ENCODE results near the gene ACKR2. TPM values are rescaled to one million over a fixed set of nuclear protein-coding genes. Genes with fewer than 3 reads are reported as not detected.
"Not testable (repeated sequence)": the region's sequence is repeated elsewhere in the genome, so short reads cannot be mapped to it uniquely, and the experiment has no call there.

Gene ACKR2
- total RNA-seq, 1 donor from 2014 or later, result 3.5 TPM

DNA sequence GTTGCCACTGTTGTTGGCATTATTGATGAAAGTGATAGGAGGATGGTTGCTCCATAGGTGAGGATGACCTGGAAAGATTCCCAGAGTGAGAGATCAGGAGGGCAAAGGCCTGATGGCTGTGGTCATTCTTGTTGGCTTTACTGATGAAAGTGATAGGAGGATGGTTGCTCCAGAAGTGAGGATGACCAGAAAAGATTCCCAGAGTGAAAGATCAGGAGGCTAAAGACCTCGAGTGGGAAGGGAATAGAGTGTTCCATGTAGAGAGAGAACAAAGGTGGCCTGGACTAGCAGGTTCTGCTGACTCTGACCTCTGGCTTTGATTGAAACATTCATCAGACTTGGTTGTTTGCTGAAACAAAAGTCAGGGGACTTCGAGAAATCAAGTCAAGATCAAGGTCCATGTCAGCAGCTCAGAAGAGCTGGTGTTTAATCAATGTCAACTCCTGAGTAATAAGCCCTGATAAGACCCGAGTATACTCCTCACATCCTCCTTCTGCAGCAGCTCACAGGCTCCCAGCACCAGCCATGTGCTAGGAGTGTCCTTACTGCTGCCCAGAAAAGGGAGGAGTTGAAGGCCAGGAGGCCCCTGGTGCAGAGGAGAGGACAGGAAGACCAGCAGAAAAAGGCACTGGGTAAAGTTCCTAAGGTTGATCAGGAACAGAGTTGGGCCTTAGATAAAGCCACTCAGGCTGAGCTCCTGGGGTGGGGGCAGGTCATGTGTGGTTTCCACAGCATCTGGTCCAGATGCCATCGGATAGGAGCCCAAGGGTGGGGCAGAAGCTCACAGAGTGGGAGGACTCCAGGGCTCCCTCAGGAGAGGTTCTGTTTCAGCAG is 46.5 kb downstream of the ACKR2 start:
- DNase-seq (ENCODE audit: low read depth in 2 of 2), result no peak

DNA sequence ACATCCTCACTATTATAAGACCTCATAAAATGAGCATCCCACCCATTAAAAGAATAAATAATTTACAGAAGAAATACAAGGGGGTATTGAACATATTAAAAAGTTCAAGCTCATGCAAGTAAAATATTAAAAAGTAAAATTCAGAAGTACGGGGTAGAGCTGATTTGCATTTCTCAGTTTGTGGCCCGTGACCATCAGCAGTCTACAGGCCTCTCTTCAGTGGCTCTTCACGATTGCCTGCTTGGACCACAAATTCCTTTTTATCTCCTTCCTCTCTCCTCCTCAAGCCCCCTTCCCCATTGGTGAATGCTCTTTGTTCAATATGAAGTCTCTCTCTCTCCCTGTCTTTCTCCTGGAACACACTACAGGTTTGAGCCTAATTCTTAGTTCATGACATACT is 47.3 kb downstream of the ACKR2 start:
- DNase-seq (ENCODE audit: low read depth in 2 of 2), result no peak

GRCh38 chr3:42864321-42864950 is 55.2 kb downstream of the ACKR2 start:
- no peak for DNase-seq (ENCODE audit: low read depth in 2 of 2)

DNA sequence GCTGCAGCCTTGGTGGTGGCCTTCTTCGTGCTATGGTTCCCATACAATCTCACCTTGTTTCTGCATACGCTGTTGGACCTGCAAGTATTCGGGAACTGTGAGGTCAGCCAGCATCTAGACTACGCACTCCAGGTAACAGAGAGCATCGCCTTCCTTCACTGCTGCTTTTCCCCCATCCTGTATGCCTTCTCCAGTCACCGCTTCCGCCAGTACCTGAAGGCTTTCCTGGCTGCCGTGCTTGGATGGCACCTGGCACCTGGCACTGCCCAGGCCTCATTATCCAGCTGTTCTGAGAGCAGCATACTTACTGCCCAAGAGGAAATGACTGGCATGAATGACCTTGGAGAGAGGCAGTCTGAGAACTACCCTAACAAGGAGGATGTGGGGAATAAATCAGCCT is 56.0 kb downstream of the ACKR2 start:
- no peak for DNase-seq (ENCODE audit: low read depth in 2 of 2)

DNA sequence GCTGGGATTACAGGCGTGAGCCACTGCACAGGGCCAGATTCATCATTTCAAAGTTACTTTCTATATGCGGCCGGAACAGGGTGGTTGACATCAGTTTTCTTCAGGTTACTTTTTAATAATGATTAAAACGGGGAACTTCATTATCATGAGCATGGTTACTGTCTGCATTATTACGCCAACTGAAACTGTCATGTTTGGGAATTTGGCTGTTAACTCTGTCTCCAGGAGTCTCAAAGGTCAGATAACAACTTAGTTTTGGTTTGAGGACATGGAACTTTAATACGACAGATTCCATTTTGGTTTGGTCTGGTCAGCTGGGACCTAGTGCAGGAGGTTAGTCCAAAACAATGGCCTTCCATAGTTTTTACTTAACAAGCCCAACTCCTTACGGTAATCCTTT is 57.9 kb downstream of the ACKR2 start:
- no peak for DNase-seq (ENCODE audit: low read depth in 2 of 2)

DNA sequence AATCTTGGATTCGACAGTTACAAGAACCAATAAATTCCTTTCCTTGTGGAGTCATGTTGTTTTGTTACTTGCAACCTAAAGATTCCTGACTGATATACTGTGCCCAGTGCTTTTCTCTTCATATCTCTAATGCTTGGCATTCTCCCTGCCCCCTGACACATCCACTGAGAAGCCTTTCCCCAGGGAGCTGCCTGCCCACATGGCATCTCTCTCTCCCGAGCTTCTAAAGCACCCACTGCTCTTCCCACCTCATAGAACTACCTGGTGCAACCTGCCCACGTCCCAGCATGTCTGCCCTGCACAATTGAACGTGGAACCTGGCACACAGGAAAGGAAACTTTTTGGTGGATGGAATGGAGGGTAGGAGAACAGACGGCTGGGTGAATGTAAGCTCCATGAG is 59.6 kb downstream of the ACKR2 start:
- DNase-seq (ENCODE audit: low read depth in 2 of 2), result no peak

GRCh38 chr3:42871592-42872196 is 62.4 kb downstream of the ACKR2 start:
- DNase-seq (ENCODE audit: low read depth in 2 of 2), result no peak

GRCh38 chr3:42872718-42873117 is 63.5 kb downstream of the ACKR2 start:
- DNase-seq (ENCODE audit: low read depth in 2 of 2), result no peak

DNA sequence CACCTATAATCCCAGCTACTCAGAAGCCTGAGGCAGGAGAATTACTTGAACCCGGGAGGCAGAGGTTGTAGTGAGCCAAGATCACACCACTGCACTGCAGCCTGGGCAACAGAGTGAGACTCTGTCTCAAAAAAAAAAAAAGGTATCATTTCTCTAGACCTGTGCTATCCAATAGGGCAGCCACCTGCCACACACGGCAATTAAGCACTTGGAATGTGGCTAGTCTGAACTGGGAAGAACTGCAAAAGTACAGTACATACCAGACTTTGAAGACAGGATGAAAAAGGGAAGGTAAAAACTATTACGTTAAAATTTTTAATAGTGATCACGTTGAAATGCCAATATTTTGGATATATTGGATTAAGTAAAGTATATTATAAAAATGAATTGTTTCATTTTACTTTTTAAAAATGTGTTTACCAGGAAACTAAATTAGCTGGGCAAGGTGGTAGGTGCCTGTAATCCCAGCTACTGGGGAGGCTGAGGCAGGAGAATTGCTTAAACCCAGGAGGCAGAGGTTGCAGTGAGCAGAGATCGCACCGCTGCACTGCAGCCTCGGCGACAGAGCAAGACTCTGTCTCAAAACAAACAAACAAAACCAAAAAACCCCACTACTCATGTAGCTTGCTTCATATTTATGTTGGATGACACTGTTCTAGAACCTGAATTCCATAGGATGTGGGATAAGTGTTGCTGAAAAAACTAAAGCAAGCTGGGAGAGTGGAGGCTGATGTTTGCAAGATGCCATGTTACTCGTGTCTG is 64.2 kb downstream of the ACKR2 start:
- no peak for DNase-seq (ENCODE audit: low read depth in 2 of 2)

GRCh38 chr3:42874749-42875148 is 65.5 kb downstream of the ACKR2 start:
- DNase-seq (ENCODE audit: low read depth in 2 of 2), result no peak

- DNase-seq (ENCODE audit: low read depth in 2 of 2), result no peak
Measured at GRCh38 chr3:42875325-42876151, 66.3 kb downstream of the ACKR2 start, which contains the start of gene CYP8B1. Gene CYP8B1, minus strand, starts transcription at chr3:42875879. Its CDS starts 63 bp downstream, at chr3:42875816.

GRCh38 chr3:42876401-42876800 is 67.2 kb downstream of the ACKR2 start:
- DNase-seq (ENCODE audit: low read depth in 2 of 2), result no peak

GRCh38 chr3:42876940-42877720 is 67.9 kb downstream of the ACKR2 start:
- no peak for DNase-seq (ENCODE audit: low read depth in 2 of 2)

DNA sequence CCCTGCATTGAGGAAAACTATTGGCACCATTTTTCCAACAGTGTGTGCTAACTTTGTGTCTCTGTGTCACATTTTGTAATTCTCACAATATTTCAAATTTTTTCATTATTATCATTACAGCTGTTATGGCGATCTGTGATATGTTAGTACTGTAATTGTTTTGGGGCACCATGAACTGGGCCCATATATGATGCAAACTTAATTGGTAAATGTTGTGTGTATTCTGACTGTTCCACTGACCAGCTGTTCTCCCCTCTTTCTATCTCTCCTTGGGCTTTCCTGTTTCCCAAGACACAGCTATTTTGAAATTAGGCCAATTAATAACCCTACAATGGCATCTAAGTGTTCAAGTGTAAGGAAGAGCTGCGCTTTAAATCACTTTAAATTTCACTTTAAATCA is 68.6 kb downstream of the ACKR2 start:
- no peak for DNase-seq (ENCODE audit: low read depth in 2 of 2)

- DNase-seq (ENCODE audit: low read depth in 2 of 2), result no peak
Measured at GRCh38 chr3:42880183-42880582, 70.9 kb downstream of the ACKR2 start.

- peak; percentile 28 to 68 for DNase-seq (ENCODE audit: low read depth in 2 of 2)
Measured at GRCh38 chr3:42880601-42881451, 71.6 kb downstream of the ACKR2 start.

DNA sequence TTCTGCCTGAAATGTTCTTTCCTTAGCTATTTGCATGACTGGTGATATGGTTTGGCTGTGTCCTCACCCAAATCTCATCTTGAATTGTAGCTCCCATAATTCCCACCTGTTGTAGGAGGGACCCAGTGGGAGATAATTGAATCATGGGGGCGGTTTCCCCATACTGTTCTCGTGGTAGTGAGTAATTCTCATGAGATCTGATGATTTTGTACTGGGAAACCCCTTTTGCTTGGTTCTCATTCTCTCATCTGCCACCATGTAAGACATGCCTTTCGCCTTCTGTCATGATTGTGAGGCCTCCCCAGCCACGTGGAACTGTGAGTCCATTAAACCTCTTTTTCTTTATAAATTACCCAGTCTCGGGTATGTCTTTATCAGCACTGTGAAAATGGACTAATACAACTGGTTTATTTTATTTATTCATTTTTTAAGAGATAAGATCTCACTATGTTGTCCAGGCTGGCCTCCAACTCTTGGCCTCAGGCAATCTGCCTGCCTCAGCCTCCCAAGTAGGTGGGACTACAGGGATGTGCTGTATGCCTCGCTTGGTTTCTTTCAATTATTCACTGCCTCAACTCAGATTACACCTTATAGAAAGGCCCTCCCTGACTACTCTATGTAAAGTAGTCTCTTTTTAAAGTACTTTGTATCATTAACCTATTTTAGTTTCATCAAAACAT is 74.1 kb downstream of the ACKR2 start:
- DNase-seq (ENCODE audit: low read depth in 2 of 2), result not testable (repeated sequence)

- no peak for DNase-seq (ENCODE audit: low read depth in 2 of 2)
Measured at GRCh38 chr3:42884324-42884723, 75.1 kb downstream of the ACKR2 start.

Data from dermis microvascular lymphatic vessel endothelial cell (primary cell).